Activated T-cell treated with anti-CD3 and anti-CD28 coated beads, Interleukin-2, amount 50 U/mL, for 4 hours (primary cell): ENCODE measurements around the gene FAHD2A. TPM values are rescaled to one million over a fixed set of nuclear protein-coding genes. Genes with fewer than 3 reads are reported as not detected.
"Not testable (repeated sequence)": the region's sequence is repeated elsewhere in the genome, so short reads cannot be mapped to it uniquely, and the experiment has no call there.

Source experiments
- ATAC-seq, 2 donors: fragments of 200-7000 bp; cut with Tn5 transposase; one replicate each; pipeline ENCODE4 v1.10.0; 2021
- DNase-seq: peaks from one replicate; pipeline ENCODE4 v3.0.0-alpha.2; 2020
- H3K27me3 Mint-ChIP-seq: one replicate; pipeline ENCODE4 v1.8.0; 2021; ENCODE audit warnings: low read depth, mixed read lengths
- H3K36me3 Mint-ChIP-seq: one replicate; pipeline ENCODE4 v1.8.0; 2022; ENCODE audit warnings: mixed read lengths; ENCODE audit not compliant: insufficient read depth
- H3K4me1 Mint-ChIP-seq: one replicate; pipeline ENCODE4 v1.8.0; 2021; ENCODE audit warnings: low read depth, mixed read lengths
- H3K4me3 Mint-ChIP-seq: one replicate; pipeline ENCODE4 v1.8.0; 2021; ENCODE audit warnings: mild to moderate bottlenecking, moderate library complexity, mixed read lengths
- H3K9me3 Mint-ChIP-seq: one replicate; pipeline ENCODE4 v1.8.0; 2021; ENCODE audit warnings: mixed read lengths
- total RNA-seq, 3 donors: library from RNA; stranded (reverse); gene quantifications; one replicate each; pipeline ENCODE4 v1.2.1, GENCODE V29; 2021

The FAHD2A gene
- total RNA-seq, 3 donors from 2014 or later, result 13.9 to 15.8 (median 15.3) TPM

- Mint-ChIP-seq H3K27me3 (no peaks in the 10 kb centered on the region), H3K4me3 (no peak overlapping the region), H3K36me3 (no peaks in the 10 kb centered on the region), H3K4me1 (no peaks in the 10 kb centered on the region), H3K9me3 (no peaks in the 10 kb centered on the region)
- no peak for ATAC-seq
- no peak for DNase-seq
Measured at GRCh38 chr2:95392320-95392719, 10.2 kb upstream of the FAHD2A start.

GRCh38 chr2:95392730-95393455, 9.6 kb upstream of the FAHD2A start:
- Mint-ChIP-seq H3K36me3 (no peaks in the 10 kb centered on the region), H3K4me1 (no peaks in the 10 kb centered on the region), H3K4me3 (no peak overlapping the region), H3K9me3 (no peaks in the 10 kb centered on the region), H3K27me3 (no peaks in the 10 kb centered on the region)
- ATAC-seq (no peak), DNase-seq (no peak)

GRCh38 chr2:95393901-95394300, 8.6 kb upstream of the FAHD2A start:
- ATAC-seq (no peak), DNase-seq (no peak)
- H3K4me3 Mint-ChIP-seq, result no peak overlapping the region
- H3K4me1 Mint-ChIP-seq, result no peaks in the 10 kb centered on the region
- H3K27me3 Mint-ChIP-seq, result no peaks in the 10 kb centered on the region
- H3K36me3 Mint-ChIP-seq, result no peaks in the 10 kb centered on the region
- H3K9me3 Mint-ChIP-seq, result no peaks in the 10 kb centered on the region

GRCh38 chr2:95399061-95399460, 3.4 kb upstream of the FAHD2A start:
- Mint-ChIP-seq H3K27me3 (no peaks in the 10 kb centered on the region), H3K4me1 (peaks cover 18% of the 10 kb centered on the region), H3K36me3 (no peaks in the 10 kb centered on the region), H3K4me3 (no peak overlapping the region), H3K9me3 (no peaks in the 10 kb centered on the region)
- no peak for DNase-seq
- no peak for ATAC-seq

GRCh38 chr2:95401480-95401879, 1.0 kb upstream of the FAHD2A start:
- H3K27me3 Mint-ChIP-seq, result no peaks in the 10 kb centered on the region
- H3K36me3 Mint-ChIP-seq, result no peaks in the 10 kb centered on the region
- peak overlapping the region; percentile 92 for H3K4me3 Mint-ChIP-seq
- H3K9me3 Mint-ChIP-seq, result no peaks in the 10 kb centered on the region
- DNase-seq, result no peak
- peaks cover 20% of the 10 kb centered on the region for H3K4me1 Mint-ChIP-seq
- no peak for ATAC-seq

- ATAC-seq, result peak; percentile 20 to 38
- H3K4me1 Mint-ChIP-seq, result peaks cover 20% of the 10 kb centered on the region
- H3K36me3 Mint-ChIP-seq, H3K9me3 Mint-ChIP-seq, H3K27me3 Mint-ChIP-seq, DNase-seq: not testable (repeated sequence)
- H3K4me3 Mint-ChIP-seq, result peak overlapping the region; percentile 92
Measured at GRCh38 chr2:95402004-95402369, 521 bp upstream of the FAHD2A start.

GRCh38 chr2:95403204-95403721, 755 bp downstream of the FAHD2A start:
- ATAC-seq, result peak; percentile 16 to 42
- H3K9me3 Mint-ChIP-seq, result not testable (repeated sequence)

GRCh38 chr2:95403824-95404223, 1.3 kb downstream of the FAHD2A start:
- not testable (repeated sequence) for H3K27me3 Mint-ChIP-seq

More at GRCh38 chr2:95403204-95403721, 755 bp downstream of the FAHD2A start:
- Mint-ChIP-seq H3K4me1 (peaks cover 20% of the 10 kb centered on the region), H3K4me3 (peak overlapping the region; percentile 92)
- H3K27me3 Mint-ChIP-seq, H3K36me3 Mint-ChIP-seq: not testable (repeated sequence)
- peak; percentile 15 for DNase-seq

GRCh38 chr2:95404676-95405075, 2.2 kb downstream of the FAHD2A start:
- not testable (repeated sequence) for H3K27me3 Mint-ChIP-seq, ATAC-seq, H3K9me3 Mint-ChIP-seq, H3K36me3 Mint-ChIP-seq, DNase-seq, H3K4me3 Mint-ChIP-seq
- peaks cover 20% of the 10 kb centered on the region for H3K4me1 Mint-ChIP-seq

More at GRCh38 chr2:95403824-95404223, 1.3 kb downstream of the FAHD2A start:
- H3K36me3 Mint-ChIP-seq, DNase-seq, H3K9me3 Mint-ChIP-seq, ATAC-seq: not testable (repeated sequence)
- peak overlapping the region; percentile 92 for H3K4me3 Mint-ChIP-seq
- peaks cover 20% of the 10 kb centered on the region for H3K4me1 Mint-ChIP-seq

- not testable (repeated sequence) for H3K4me3 Mint-ChIP-seq, ATAC-seq
Measured at GRCh38 chr2:95411239-95411638, 8.7 kb downstream of the FAHD2A start.

GRCh38 chr2:95414015-95414594, 11.6 kb downstream of the FAHD2A start:
- not testable (repeated sequence) for H3K4me3 Mint-ChIP-seq, H3K9me3 Mint-ChIP-seq, H3K4me1 Mint-ChIP-seq, H3K27me3 Mint-ChIP-seq, H3K36me3 Mint-ChIP-seq
- ATAC-seq (peak; percentile 87 to 89), DNase-seq (peak; percentile 45)

More at GRCh38 chr2:95411239-95411638, 8.7 kb downstream of the FAHD2A start:
- H3K4me1 Mint-ChIP-seq, DNase-seq, H3K36me3 Mint-ChIP-seq, H3K27me3 Mint-ChIP-seq, H3K9me3 Mint-ChIP-seq: not testable (repeated sequence)

- not testable (repeated sequence) for ATAC-seq, DNase-seq, H3K4me1 Mint-ChIP-seq, H3K9me3 Mint-ChIP-seq, H3K27me3 Mint-ChIP-seq, H3K36me3 Mint-ChIP-seq, H3K4me3 Mint-ChIP-seq
Measured at GRCh38 chr2:95415138-95415537, 12.6 kb downstream of the FAHD2A start.

- not testable (repeated sequence) for H3K36me3 Mint-ChIP-seq, DNase-seq, ATAC-seq, H3K9me3 Mint-ChIP-seq, H3K4me1 Mint-ChIP-seq, H3K4me3 Mint-ChIP-seq, H3K27me3 Mint-ChIP-seq
Measured at GRCh38 chr2:95415561-95415960, 13.1 kb downstream of the FAHD2A start.

- H3K4me1 Mint-ChIP-seq, H3K9me3 Mint-ChIP-seq, ATAC-seq, H3K36me3 Mint-ChIP-seq, H3K4me3 Mint-ChIP-seq, DNase-seq, H3K27me3 Mint-ChIP-seq: not testable (repeated sequence)
Measured at GRCh38 chr2:95427196-95427867, 24.8 kb downstream of the FAHD2A start.
